ENCODE results near the gene JCAD.

The JCAD gene

GRCh38 chr10:30002426-30003266, 56.7 kb downstream of the JCAD start:
- Histone ChIP-seq H3K36me3 (ENCODE audit: insufficient read depth, low read length) (no peaks in the 10 kb centered on the region), H3K9me3 (ENCODE audit: insufficient read depth, low read depth, low read length) (no peaks in the 10 kb centered on the region), H3K9ac (ENCODE audit: low read depth, low read length) (no peak overlapping the region), H3K4me3 (ENCODE audit: low read length) (no peak overlapping the region), H3K27ac (ENCODE audit: low read depth, low read length) (no peak overlapping the region), H3K27me3 (ENCODE audit: insufficient read depth, low read length) (no peaks in the 10 kb centered on the region), H3K4me1 (ENCODE audit: insufficient read depth, low read length) (peaks cover 5% of the 10 kb centered on the region; the same call in 1 of the 2 replicates)
- WGBS, result 40% methylated on average over 15 of the region's 16 CpGs

- Histone ChIP-seq H3K27ac (ENCODE audit: low read depth, low read length) (no peak overlapping the region), H3K9ac (ENCODE audit: low read depth, low read length) (no peak overlapping the region), H3K4me3 (ENCODE audit: low read length) (no peak overlapping the region), H3K27me3 (ENCODE audit: insufficient read depth, low read length) (no peaks in the 10 kb centered on the region), H3K9me3 (ENCODE audit: insufficient read depth, low read depth, low read length) (no peaks in the 10 kb centered on the region), H3K36me3 (ENCODE audit: insufficient read depth, low read length) (no peaks in the 10 kb centered on the region), H3K4me1 (ENCODE audit: insufficient read depth, low read length) (no peaks in the 10 kb centered on the region)
- 87% methylated on average over 12 of the region's 12 CpGs for WGBS
Observed at GRCh38 chr10:30000802-30001571, 58.4 kb downstream of the JCAD start.

- H3K27me3 ChIP-seq (ENCODE audit: insufficient read depth, low read length), result no peaks in the 10 kb centered on the region
- no peak overlapping the region for H3K9ac ChIP-seq (ENCODE audit: low read depth, low read length)
- H3K27ac ChIP-seq (ENCODE audit: low read depth, low read length), result no peak overlapping the region
- 41% methylated on average over 12 of the region's 12 CpGs for WGBS
- no peaks in the 10 kb centered on the region for H3K4me1 ChIP-seq (ENCODE audit: insufficient read depth, low read length)
- no peak overlapping the region for H3K4me3 ChIP-seq (ENCODE audit: low read length)
- H3K9me3 ChIP-seq (ENCODE audit: insufficient read depth, low read depth, low read length), result no peaks in the 10 kb centered on the region
- no peaks in the 10 kb centered on the region for H3K36me3 ChIP-seq (ENCODE audit: insufficient read depth, low read length)
Observed at GRCh38 chr10:29998142-29998808, 61.1 kb downstream of the JCAD start.

GRCh38 chr10:29994811-29995210, 64.6 kb downstream of the JCAD start:
- Histone ChIP-seq H3K36me3 (ENCODE audit: insufficient read depth, low read length) (no peaks in the 10 kb centered on the region), H3K27ac (ENCODE audit: low read depth, low read length) (no peak overlapping the region), H3K4me3 (ENCODE audit: low read length) (no peak overlapping the region), H3K9me3 (ENCODE audit: insufficient read depth, low read depth, low read length) (no peaks in the 10 kb centered on the region), H3K27me3 (ENCODE audit: insufficient read depth, low read length) (no peaks in the 10 kb centered on the region), H3K9ac (ENCODE audit: low read depth, low read length) (no peak overlapping the region), H3K4me1 (ENCODE audit: insufficient read depth, low read length) (no peaks in the 10 kb centered on the region)
- 89% methylated on average over 4 of the region's 4 CpGs for WGBS

- H3K27me3 ChIP-seq (ENCODE audit: insufficient read depth, low read length), result no peaks in the 10 kb centered on the region
- WGBS, result 87% methylated on average over 18 of the region's 18 CpGs
Observed at GRCh38 chr10:29993319-29993915, 66.0 kb downstream of the JCAD start.

GRCh38 chr10:29992914-29993313, 66.5 kb downstream of the JCAD start:
- H3K4me3 ChIP-seq (ENCODE audit: low read length), result no peak overlapping the region
- no peaks in the 10 kb centered on the region for H3K27me3 ChIP-seq (ENCODE audit: insufficient read depth, low read length)
- WGBS, result 91% methylated on average over 4 of the region's 4 CpGs
- H3K27ac ChIP-seq (ENCODE audit: low read depth, low read length), result no peak overlapping the region
- no peaks in the 10 kb centered on the region for H3K9me3 ChIP-seq (ENCODE audit: insufficient read depth, low read depth, low read length)
- no peak overlapping the region for H3K9ac ChIP-seq (ENCODE audit: low read depth, low read length)
- H3K36me3 ChIP-seq (ENCODE audit: insufficient read depth, low read length), result no peaks in the 10 kb centered on the region
- H3K4me1 ChIP-seq (ENCODE audit: insufficient read depth, low read length), result no peaks in the 10 kb centered on the region

More at GRCh38 chr10:29993319-29993915, 66.0 kb downstream of the JCAD start:
- Histone ChIP-seq H3K4me1 (ENCODE audit: insufficient read depth, low read length) (no peaks in the 10 kb centered on the region), H3K9me3 (ENCODE audit: insufficient read depth, low read depth, low read length) (no peaks in the 10 kb centered on the region), H3K27ac (ENCODE audit: low read depth, low read length) (no peak overlapping the region), H3K4me3 (ENCODE audit: low read length) (no peak overlapping the region), H3K36me3 (ENCODE audit: insufficient read depth, low read length) (no peaks in the 10 kb centered on the region), H3K9ac (ENCODE audit: low read depth, low read length) (no peak overlapping the region)

- no peaks in the 10 kb centered on the region for H3K4me1 ChIP-seq (ENCODE audit: insufficient read depth, low read length)
- no peaks in the 10 kb centered on the region for H3K36me3 ChIP-seq (ENCODE audit: insufficient read depth, low read length)
- H3K27me3 ChIP-seq (ENCODE audit: insufficient read depth, low read length), result no peaks in the 10 kb centered on the region
- no peaks in the 10 kb centered on the region for H3K9me3 ChIP-seq (ENCODE audit: insufficient read depth, low read depth, low read length)
- no peak overlapping the region for H3K27ac ChIP-seq (ENCODE audit: low read depth, low read length)
- no peak overlapping the region for H3K9ac ChIP-seq (ENCODE audit: low read depth, low read length)
- 98% methylated on average over 3 of the region's 3 CpGs for WGBS
- no peak overlapping the region for H3K4me3 ChIP-seq (ENCODE audit: low read length)
Observed at GRCh38 chr10:29991382-29991781, 68.0 kb downstream of the JCAD start.

- Histone ChIP-seq H3K4me3 (ENCODE audit: low read length) (no peak overlapping the region), H3K27me3 (ENCODE audit: insufficient read depth, low read length) (no peaks in the 10 kb centered on the region), H3K27ac (ENCODE audit: low read depth, low read length) (no peak overlapping the region), H3K4me1 (ENCODE audit: insufficient read depth, low read length) (no peaks in the 10 kb centered on the region), H3K9ac (ENCODE audit: low read depth, low read length) (no peak overlapping the region), H3K9me3 (ENCODE audit: insufficient read depth, low read depth, low read length) (peaks cover 9% of the 10 kb centered on the region), H3K36me3 (ENCODE audit: insufficient read depth, low read length) (no peaks in the 10 kb centered on the region)
- WGBS, result 87% methylated on average over 3 of the region's 4 CpGs
Observed at GRCh38 chr10:29987471-29987870, 71.9 kb downstream of the JCAD start.

GRCh38 chr10:29982997-29983648, 76.3 kb downstream of the JCAD start:
- peaks cover 9% of the 10 kb centered on the region for H3K9me3 ChIP-seq (ENCODE audit: insufficient read depth, low read depth, low read length)
- H3K4me3 ChIP-seq (ENCODE audit: low read length), result no peak overlapping the region
- no peaks in the 10 kb centered on the region for H3K36me3 ChIP-seq (ENCODE audit: insufficient read depth, low read length)
- H3K27ac ChIP-seq (ENCODE audit: low read depth, low read length), result no peak overlapping the region
- H3K4me1 ChIP-seq (ENCODE audit: insufficient read depth, low read length), result no peaks in the 10 kb centered on the region
- H3K9ac ChIP-seq (ENCODE audit: low read depth, low read length), result no peak overlapping the region
- WGBS, result 92% methylated on average over 2 of the region's 2 CpGs
- H3K27me3 ChIP-seq (ENCODE audit: insufficient read depth, low read length), result no peaks in the 10 kb centered on the region

GRCh38 chr10:29981510-29981909, 77.9 kb downstream of the JCAD start:
- WGBS, result 95% methylated on average over 3 of the region's 3 CpGs
- Histone ChIP-seq H3K9ac (ENCODE audit: low read depth, low read length) (no peak overlapping the region), H3K27ac (ENCODE audit: low read depth, low read length) (no peak overlapping the region)

More at GRCh38 chr10:29981510-29981909, 77.9 kb downstream of the JCAD start:
- no peak overlapping the region for H3K4me3 ChIP-seq (ENCODE audit: low read length)
- peaks cover 9% of the 10 kb centered on the region for H3K9me3 ChIP-seq (ENCODE audit: insufficient read depth, low read depth, low read length)
- no peaks in the 10 kb centered on the region for H3K4me1 ChIP-seq (ENCODE audit: insufficient read depth, low read length)
- H3K36me3 ChIP-seq (ENCODE audit: insufficient read depth, low read length), result no peaks in the 10 kb centered on the region
- H3K27me3 ChIP-seq (ENCODE audit: insufficient read depth, low read length), result no peaks in the 10 kb centered on the region
